ENCODE data around the gene RAPGEF2.

- TF ChIP-seq ZNF8 (CRISPR knock-in tag; IDR thresholded peaks at IDR 0.05) = no peak
- no peak for TF ChIP-seq ZNF70 (CRISPR knock-in tag; IDR thresholded peaks at IDR 0.05)
- no peak for TF ChIP-seq ARNTL (CRISPR knock-in tag; IDR thresholded peaks at IDR 0.05; ENCODE audit: borderline replicate concordance, low read depth)
- no peak for TF ChIP-seq CSRNP3 (CRISPR knock-in tag; IDR thresholded peaks at IDR 0.05)
- no peak for TF ChIP-seq POU6F1 (CRISPR knock-in tag; IDR thresholded peaks at IDR 0.05; ENCODE audit: borderline replicate concordance, low read depth)
- TF ChIP-seq GLIS3 (CRISPR knock-in tag; IDR thresholded peaks at IDR 0.05) = no peak
- TF ChIP-seq RARB (CRISPR knock-in tag; IDR thresholded peaks at IDR 0.05) = no peak
- no peak for TF ChIP-seq ZC3H10 (CRISPR knock-in tag; IDR thresholded peaks at IDR 0.05)
Observed at GRCh38 chr4:159205466-159205865, 102.6 kb downstream of the RAPGEF2 start.
